Pons (tissue), 1 donor: ENCODE measurements around the gene PLEKHM1.
"Not testable (repeated sequence)": the region's sequence is repeated elsewhere in the genome, so short reads cannot be mapped to it uniquely, and the experiment has no call there.

ENCODE experiments used
- DNase-seq: peaks from one replicate; pipeline ENCODE4 v3.0.0-alpha.2; 2016; ENCODE audit warnings: low spot score

Gene PLEKHM1

GRCh38 chr17:45490615-45491433 lies at the start of gene PLEKHM1:
Gene PLEKHM1 (minus strand): TSS chr17:45490721. CDS start chr17:45482484, 8,237 bp downstream.
- DNase-seq: peak; percentile 53

GRCh38 chr17:45538168-45538567 lies 47.6 kb upstream of the PLEKHM1 start:
- not testable (repeated sequence) for DNase-seq

- DNase-seq: not testable (repeated sequence)
Observed at GRCh38 chr17:45506072-45506471, 15.6 kb upstream of the PLEKHM1 start.

DNA sequence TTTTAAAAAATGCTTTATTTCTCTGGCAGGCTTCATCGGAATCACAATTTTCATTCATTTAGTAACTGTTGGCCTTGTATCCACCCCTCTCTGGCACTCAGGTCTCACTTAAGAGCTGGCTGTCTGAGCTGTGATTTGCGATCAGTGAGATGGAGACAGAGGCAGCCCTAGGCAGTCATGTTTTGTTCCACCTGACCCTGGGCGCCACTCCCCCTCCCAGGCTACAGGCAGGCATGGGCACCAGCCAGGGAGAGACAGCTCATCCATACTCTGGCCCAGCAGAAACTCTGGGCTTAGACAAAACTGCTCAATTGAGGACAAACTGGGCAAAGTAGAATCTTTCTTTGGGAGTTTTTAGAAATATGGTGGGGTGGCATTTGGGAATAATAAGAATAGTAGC lies 14.7 kb upstream of the PLEKHM1 start:
- not testable (repeated sequence) for DNase-seq

DNA sequence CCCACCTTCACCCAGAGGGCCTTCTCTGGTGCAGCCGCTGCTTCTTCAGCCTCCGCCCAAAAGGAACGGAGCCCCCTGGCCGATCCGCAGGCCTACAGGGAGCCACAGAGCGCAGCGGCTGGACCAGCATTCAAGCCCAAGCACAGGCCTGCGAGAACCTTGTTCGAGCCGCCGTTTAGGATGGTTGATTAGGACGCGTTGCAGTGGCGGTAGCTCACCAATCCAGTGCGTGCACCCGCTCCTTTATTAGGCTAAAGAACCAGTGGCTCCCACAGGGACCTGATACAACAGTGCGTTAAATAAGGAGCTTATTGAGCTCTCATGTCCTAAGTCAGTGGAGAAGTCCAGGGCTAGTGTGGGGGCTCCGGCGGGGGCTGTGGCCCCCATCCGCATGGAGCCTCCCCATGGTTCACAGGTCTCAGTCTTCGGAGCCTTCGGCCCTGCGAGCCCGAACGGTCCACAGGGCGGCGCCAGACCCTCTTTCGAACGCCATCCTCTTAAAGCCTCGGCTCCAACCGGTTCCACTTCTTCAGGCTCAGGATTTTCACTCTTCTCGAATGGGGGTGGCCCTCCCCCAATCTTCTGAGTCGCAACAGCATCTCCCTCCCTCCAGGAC lies 10.7 kb upstream of the PLEKHM1 start:
- not testable (repeated sequence) for DNase-seq

GRCh38 chr17:45500478-45500877 lies 10.0 kb upstream of the PLEKHM1 start:
- not testable (repeated sequence) for DNase-seq

GRCh38 chr17:45499208-45499607 lies 8.7 kb upstream of the PLEKHM1 start:
- DNase-seq: not testable (repeated sequence)

DNA sequence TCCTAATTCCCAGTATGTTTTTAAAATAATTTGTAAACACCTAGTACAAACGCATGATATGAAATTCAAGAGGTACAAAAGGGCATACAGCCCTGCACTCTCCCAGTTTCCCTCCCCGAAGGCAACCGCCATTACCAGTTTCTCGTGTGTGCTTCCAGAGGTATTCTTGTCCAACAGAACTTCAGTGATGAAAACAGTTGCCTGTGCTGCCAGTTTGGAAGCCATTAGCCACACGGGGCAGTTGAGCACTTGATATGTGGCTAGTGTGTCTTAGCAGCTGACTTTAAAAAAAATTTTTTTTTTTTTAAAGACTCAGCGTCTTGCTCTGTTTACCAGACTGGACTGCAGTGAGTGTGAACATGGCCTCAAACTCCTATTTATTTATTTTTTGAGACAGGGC lies 7.9 kb upstream of the PLEKHM1 start:
- not testable (repeated sequence) for DNase-seq

DNA sequence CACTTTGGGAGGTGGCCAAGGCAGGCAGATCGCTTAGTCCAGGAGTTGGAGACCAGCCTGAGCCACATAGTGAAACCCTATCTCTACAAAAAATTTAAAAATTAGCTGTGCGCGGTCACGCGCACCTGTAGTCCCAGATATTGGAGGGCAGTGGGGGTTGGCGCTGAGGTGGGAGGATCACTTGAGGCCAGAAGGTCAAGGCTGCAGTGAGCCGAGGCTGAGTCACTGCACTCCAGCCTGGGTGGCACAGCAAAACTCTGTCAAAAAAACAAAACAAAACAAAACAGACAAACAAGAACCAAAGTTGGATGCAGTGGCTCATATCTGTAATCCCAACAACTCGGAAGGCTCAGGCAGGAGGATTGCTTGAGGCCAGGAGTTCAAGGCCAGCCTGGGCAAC lies 6.9 kb upstream of the PLEKHM1 start:
- DNase-seq: not testable (repeated sequence)

DNA sequence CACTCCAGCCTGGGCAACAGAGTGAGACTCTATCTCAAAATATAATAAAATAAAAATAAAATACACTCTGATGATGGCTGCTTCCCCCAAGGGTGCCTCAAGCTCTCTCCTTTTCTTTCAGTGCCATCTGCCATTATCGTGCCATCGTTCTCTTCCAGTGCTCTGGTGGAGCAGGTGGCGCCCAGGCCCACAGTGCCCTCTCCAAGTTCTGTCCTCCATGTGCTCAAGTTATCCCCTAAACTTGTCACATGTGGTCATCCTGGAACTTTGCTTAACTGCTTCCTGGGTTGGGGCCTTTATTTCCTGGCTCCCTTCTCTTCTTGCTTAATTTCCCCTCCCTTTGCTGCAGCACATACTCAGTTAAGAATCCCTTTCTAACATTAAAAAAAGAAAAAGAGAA lies 6.0 kb upstream of the PLEKHM1 start:
- DNase-seq: not testable (repeated sequence)

GRCh38 chr17:45494556-45494955 lies 4.0 kb upstream of the PLEKHM1 start:
- not testable (repeated sequence) for DNase-seq

DNA sequence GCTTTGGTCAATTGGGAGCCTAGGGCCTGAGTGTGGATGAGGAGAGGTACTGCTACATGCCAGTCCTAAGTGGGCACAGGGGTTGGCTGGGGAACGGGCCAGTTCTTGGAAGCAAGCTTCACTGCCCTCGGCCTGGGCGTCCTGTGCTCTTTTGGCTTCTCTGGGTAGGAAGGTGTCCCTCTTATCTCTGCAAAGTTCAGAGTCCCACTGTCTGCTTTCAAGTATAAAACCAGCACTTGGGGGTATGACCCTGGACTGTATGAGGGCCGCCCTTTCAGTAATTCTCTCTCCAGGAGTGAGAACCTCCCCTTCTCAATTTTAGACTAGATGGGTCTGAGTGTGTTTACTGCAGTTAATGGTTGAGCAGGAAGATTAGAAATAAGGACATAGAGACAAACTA lies 1.6 kb upstream of the PLEKHM1 start:
- DNase-seq: not testable (repeated sequence)

- not testable (repeated sequence) for DNase-seq
Observed at GRCh38 chr17:45490198-45490597, 323 bp downstream of the PLEKHM1 start.

DNA sequence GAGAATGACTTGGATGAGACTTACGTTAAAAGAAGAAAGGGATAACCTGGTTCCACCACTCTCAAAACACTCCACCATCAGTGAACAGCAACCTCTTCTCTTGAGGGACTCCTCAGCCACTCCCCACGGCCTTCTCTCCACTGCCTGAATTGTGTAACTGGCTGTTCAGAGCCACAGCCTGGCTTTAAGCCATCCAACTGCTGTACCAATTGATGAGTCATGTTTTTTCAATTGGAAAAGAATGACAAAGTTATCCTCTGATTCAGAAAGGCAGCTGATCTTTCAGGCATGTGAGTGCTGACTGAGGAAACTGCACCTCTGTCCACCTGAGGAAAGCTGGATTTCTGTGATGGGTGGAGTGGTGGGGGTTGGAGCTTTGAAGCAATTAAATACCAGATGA lies 2.8 kb downstream of the PLEKHM1 start:
- peak; percentile 91 for DNase-seq

DNA sequence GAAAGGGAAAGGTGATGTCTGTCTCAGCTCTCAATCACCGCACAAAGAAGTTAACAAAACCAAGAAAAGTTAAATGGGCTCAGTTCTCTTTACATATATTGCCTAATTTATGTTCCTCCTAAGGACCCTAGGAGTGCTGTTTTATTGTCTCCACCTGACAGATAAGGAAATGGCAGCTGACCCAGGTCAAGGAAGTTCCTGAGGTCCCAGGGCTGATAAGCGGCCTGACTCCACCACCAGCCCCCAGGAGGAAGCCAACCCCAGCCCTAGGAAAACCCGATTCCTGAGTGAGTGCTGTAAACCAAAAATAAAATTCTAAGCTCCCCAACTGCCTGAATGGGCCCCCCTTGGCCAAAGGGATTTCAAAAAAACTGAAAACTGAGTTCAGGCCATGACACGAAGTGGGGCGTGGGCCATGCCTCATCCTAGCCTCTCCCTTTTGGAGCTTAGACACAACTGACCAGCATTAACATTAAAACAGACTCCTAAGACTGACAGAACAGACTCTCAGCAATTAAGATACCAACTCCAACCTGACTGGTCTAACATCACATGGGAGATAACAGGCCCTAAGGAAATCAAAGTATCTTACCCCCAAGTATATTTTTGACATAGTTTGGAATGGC lies 6.8 kb downstream of the PLEKHM1 start:
- not testable (repeated sequence) for DNase-seq

DNA sequence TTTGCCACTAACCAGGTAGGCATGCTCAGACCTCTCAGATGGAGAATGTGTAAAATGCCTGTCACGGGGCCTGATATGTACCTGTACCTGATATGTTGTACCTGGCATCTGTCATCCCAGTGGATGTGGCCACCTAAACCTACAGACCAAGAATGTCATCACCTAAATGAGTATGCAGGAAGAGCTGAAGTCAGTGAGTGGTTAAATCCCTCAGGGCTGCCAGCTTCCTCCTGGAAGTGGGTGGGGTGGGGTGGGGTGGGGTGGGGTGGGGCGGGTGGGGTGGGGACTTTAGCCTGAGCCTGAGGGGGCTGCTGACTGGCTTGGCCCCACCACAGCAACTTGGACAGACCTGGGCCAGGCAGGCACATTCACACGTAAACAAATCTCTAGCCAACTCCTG lies 7.3 kb downstream of the PLEKHM1 start:
- DNase-seq: not testable (repeated sequence)

DNA sequence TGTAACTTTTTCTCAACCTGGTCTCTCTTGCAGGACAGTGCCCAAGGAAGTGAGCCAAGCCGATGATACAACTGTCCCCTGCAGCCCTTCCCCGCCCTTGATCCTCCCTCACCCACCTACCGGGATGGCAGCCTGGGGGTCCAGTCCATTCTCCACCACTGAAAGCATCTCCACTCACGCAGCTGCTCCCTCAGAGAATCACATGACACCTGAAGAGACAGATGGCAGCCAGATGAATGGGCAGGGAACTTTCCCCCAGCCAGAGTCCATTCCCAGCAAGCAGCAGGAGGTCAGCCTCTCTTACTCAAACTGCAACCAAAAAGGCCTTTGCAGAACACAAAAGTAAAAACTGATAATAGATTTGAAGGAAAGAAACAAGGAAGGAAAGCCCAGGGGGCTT lies 8.2 kb downstream of the PLEKHM1 start:
- DNase-seq: not testable (repeated sequence)

- not testable (repeated sequence) for DNase-seq
Observed at GRCh38 chr17:45475436-45475835, 15.1 kb downstream of the PLEKHM1 start.

DNA sequence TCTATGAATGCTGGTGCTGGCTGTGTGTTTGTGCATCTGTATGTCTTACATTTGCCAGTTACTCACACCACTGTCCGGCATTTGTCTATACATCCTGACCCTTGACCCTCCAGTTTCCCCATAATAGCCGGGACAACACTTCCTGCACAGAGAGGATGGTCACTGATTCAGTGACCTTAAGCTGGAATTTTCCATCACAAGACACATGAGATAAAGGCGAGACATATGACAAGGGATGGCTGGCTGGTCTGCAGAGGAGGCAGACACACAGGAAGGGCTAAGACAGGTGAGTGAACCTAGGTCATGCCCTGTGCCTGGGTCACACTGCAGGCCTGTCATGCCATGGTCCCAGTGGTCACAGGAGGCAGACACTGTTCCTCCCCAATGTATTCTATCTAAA lies 18.3 kb downstream of the PLEKHM1 start:
- not testable (repeated sequence) for DNase-seq

DNA sequence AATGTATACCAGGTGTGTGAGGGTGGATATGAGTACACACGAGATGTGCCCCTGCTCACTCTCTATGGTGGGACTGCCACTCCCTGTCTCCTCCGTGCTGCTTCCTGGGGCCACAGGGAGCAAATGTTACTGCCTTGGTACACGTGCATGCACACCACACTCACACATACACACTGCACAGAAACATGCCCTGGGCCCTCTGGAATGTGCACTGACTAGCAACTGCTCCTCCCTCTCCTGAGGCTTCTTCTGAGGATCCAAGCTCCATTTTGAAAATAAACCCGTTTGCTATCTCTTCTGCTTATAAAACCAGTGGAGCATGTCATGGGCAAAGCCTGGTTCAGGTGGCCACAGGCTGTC lies 21.3 kb downstream of the PLEKHM1 start:
- DNase-seq: not testable (repeated sequence)

- DNase-seq: not testable (repeated sequence)
Observed at GRCh38 chr17:45468293-45469203, 22.0 kb downstream of the PLEKHM1 start.
